NCI-H510A (cell line): ENCODE results near the gene NBPF1.
"Not testable (repeated sequence)": the region's sequence is repeated elsewhere in the genome, so short reads cannot be mapped to it uniquely, and the experiment has no call there.

Experiments
- DNase-seq: peaks from one replicate; lab custom pipeline; 2025; lab: John Stamatoyannopoulos, UW

The NBPF1 gene

DNA sequence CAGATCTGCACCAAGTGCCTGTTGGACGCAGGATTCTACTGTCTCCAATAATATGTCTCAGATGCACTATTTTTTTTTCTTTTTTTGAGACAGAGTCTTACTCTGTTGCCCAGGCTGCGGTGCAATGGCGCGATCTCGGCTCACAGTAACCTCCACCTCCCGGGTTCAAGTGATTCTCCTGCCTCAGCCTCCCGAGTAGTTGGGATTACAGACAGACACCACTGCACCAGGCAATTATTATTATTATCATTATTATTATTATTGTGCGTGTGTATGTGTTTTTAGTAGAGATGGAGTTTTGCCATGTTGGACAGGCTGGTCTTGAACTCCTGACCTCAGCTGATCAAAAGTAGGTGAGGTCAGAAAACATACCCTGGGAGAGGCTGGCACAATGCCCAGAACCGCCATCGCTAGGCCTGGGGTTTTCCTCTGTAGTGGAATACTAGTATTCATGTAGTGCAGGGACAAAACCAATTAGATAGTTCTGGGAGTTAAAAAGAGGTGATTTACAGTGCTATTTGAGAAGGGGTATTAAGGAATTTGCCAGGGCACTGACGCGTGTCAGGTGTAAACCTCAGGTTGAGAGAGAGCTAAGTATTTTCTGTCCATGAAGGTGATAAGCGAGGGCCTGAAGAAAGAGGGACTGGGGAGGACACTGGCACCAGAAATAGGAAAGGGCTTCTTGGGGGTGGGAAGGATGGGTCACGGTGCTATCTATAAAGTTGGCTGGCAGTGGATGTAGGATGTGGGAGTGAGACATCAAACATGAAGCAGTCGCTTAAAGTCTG, 100.5 kb downstream of the NBPF1 start:
- DNase-seq: not testable (repeated sequence)
